GM12872 (cell line): Measurements from ENCODE around the gene GPR35.

ENCODE experiments used
- TF ChIP-seq, protein P1 (sequence below): IDR thresholded peaks from 3 replicates; pipeline ENCODE4 v1.5.1; 2011; ENCODE audit warnings: low read depth, mild to moderate bottlenecking, low read length, moderate library complexity; ENCODE audit not compliant: insufficient read depth

The GPR35 gene

GRCh38 chr2:240624950-240625621 is at the start of gene GPR35:
Gene GPR35, plus strand, starts transcription at chr2:240625480. Its CDS starts 4,473 bp downstream, at chr2:240629953.
- TF ChIP-seq, protein P1, sequence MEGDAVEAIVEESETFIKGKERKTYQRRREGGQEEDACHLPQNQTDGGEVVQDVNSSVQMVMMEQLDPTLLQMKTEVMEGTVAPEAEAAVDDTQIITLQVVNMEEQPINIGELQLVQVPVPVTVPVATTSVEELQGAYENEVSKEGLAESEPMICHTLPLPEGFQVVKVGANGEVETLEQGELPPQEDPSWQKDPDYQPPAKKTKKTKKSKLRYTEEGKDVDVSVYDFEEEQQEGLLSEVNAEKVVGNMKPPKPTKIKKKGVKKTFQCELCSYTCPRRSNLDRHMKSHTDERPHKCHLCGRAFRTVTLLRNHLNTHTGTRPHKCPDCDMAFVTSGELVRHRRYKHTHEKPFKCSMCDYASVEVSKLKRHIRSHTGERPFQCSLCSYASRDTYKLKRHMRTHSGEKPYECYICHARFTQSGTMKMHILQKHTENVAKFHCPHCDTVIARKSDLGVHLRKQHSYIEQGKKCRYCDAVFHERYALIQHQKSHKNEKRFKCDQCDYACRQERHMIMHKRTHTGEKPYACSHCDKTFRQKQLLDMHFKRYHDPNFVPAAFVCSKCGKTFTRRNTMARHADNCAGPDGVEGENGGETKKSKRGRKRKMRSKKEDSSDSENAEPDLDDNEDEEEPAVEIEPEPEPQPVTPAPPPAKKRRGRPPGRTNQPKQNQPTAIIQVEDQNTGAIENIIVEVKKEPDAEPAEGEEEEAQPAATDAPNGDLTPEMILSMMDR = no peak

GRCh38 chr2:240576036-240576435 is 49.2 kb upstream of the GPR35 start:
- TF ChIP-seq, protein P1 = no peak

- TF ChIP-seq, protein P1 = no peak
These were observed 48.7 kb upstream of the GPR35 start for GRCh38 chr2:240576436-240577205.

DNA sequence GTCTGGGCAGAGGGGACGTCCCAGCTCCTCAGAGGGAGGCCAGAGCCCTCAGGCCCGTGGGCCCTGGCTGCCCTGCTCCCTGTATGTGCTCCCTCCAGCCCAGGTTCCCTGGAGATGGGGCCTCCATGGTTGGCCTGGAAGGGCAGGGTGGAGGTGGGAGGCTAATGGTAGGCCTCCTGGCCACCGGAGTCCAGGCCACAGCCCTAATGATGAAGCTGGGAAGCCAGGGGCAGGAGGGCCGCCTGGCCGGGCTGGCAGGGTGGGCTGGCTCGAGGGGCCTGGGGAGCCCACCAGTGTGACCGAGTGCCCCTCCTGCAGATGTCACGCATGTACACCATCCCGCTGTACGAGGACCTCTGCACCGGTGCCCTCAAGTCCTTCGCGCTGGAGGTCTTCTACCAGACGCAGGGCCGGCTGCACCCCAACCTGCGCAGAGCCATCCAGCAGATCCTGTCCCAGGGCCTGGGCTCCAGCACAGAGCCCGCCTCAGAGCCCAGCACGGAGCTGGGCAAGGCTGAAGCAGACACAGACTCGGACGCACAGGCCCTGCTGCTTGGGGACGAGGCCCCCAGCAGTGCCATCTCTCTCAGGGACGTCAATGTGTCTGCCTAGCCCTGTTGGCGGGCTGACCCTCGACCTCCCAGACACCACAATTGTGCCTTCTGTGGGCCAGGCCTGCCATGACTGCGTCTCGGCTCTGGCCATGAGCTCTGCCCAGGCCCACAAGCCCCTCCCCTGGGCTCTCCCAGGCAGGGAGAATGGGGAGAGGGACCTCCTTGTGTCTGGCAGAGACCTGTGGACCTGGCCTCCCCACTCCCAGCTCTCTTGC is 47.8 kb upstream of the GPR35 start:
- TF ChIP-seq, protein P1 = no peak

DNA sequence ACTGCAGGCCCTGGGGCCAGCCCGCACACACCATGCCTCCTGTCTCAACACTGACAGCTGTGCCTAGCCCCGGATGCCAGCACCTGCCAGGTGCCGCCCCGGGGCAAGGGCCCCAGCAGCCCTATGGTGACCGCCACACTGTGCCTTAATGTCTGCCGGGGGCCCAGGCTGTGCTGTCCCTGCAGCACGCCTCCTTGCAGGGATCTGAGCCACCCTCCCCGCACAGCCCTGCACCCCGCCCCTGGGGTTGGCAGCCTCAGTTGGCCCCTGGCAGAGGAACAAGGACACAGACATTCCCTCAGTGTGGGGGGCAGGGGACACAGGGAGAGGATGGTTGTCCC is 47.2 kb upstream of the GPR35 start:
- TF ChIP-seq, protein P1 = no peak

GRCh38 chr2:240578488-240578887 is 46.8 kb upstream of the GPR35 start:
- TF ChIP-seq, protein P1 = no peak
